H9 (cell line): ENCODE data around the gene AKR7A3. TPM values are rescaled to one million over a fixed set of nuclear protein-coding genes. Genes with fewer than 3 reads are reported as not detected.

ENCODE experiments used
- DNase-seq: peaks from one replicate; pipeline ENCODE4 v3.0.0-alpha.2; 2017
- H2AFZ ChIP-seq: one replicate; pipeline ENCODE4 v1.6.1; 2013; ENCODE audit warnings: mild to moderate bottlenecking, low read length, control low read depth, moderate library complexity
- H2AK5ac ChIP-seq: 2 replicates; pipeline ENCODE4 v1.6.1; 2013; ENCODE audit warnings: low read length, control low read depth, mixed read lengths; ENCODE audit not compliant: insufficient read length
- H2BK120ac ChIP-seq: one replicate; pipeline ENCODE4 v1.6.1; 2013; ENCODE audit warnings: low read depth, mild to moderate bottlenecking, low read length, control low read depth, inconsistent platforms; ENCODE audit not compliant: poor library complexity, severe bottlenecking
- H2BK12ac ChIP-seq: 2 replicates; pipeline ENCODE4 v1.6.1; 2013; ENCODE audit warnings: low read length, control low read depth, mixed read lengths, low read depth; ENCODE audit not compliant: insufficient read length
- H2BK15ac ChIP-seq: 2 replicates; pipeline ENCODE4 v1.6.1; 2013; ENCODE audit warnings: low read depth, low read length, control low read depth
- H2BK20ac ChIP-seq: one replicate; pipeline ENCODE4 v1.6.1; 2013; ENCODE audit warnings: low read depth, mild to moderate bottlenecking, low read length, control low read depth, inconsistent platforms; ENCODE audit not compliant: poor library complexity, severe bottlenecking
- H2BK5ac ChIP-seq: 2 replicates; pipeline ENCODE4 v1.6.1; 2013; ENCODE audit warnings: low read length, control low read depth, mixed read lengths; ENCODE audit not compliant: insufficient read length
- H3K14ac ChIP-seq: 2 replicates; pipeline ENCODE4 v1.6.1; 2013; ENCODE audit warnings: low read length, control low read depth; ENCODE audit not compliant: insufficient read depth
- H3K18ac ChIP-seq: 2 replicates; pipeline ENCODE4 v1.6.1; 2013; ENCODE audit warnings: low read depth, mild to moderate bottlenecking, mixed read lengths, low read length, control low read depth; ENCODE audit not compliant: insufficient read length
- H3K23ac ChIP-seq: 2 replicates; pipeline ENCODE4 v1.6.1; 2013; ENCODE audit warnings: low read length, control low read depth, mixed read lengths, low read depth; ENCODE audit not compliant: insufficient read length
- H3K23me2 ChIP-seq: 2 replicates; pipeline ENCODE4 v1.6.1; 2013; ENCODE audit warnings: low read depth, mild to moderate bottlenecking, mixed read lengths, low read length, control low read depth; ENCODE audit not compliant: insufficient read length, poor library complexity, severe bottlenecking
- H3K27ac ChIP-seq: 2 replicates; pipeline ENCODE4 v1.5.1; 2013; ENCODE audit warnings: low read length, control low read depth, mixed read lengths, low read depth; ENCODE audit not compliant: insufficient read length
- H3K27me3 ChIP-seq: 2 replicates; pipeline ENCODE4 v1.6.1; 2013; ENCODE audit warnings: low read length, control low read depth, inconsistent platforms; ENCODE audit not compliant: insufficient read depth
- H3K4ac ChIP-seq: 2 replicates; pipeline ENCODE4 v1.6.1; 2013; ENCODE audit warnings: low read depth, mild to moderate bottlenecking, control low read depth, inconsistent platforms, low read length, moderate library complexity
- H3K4me1 ChIP-seq: 2 replicates; pipeline ENCODE4 v1.6.1; 2013; ENCODE audit warnings: low read length, control low read depth, inconsistent platforms; ENCODE audit not compliant: insufficient read depth
- H3K4me2 ChIP-seq: 2 replicates; pipeline ENCODE4 v1.6.1; 2013; ENCODE audit warnings: low read length, control low read depth, mixed read lengths; ENCODE audit not compliant: insufficient read length, insufficient read depth
- H3K56ac ChIP-seq: 2 replicates; pipeline ENCODE4 v1.6.1; 2013; ENCODE audit warnings: low read depth, mild to moderate bottlenecking, mixed read lengths, low read length, control low read depth; ENCODE audit not compliant: insufficient read length
- H3K79me1 ChIP-seq: 2 replicates; pipeline ENCODE4 v1.6.1; 2013; ENCODE audit warnings: low read depth, mild to moderate bottlenecking, moderate library complexity, low read length, control low read depth, inconsistent platforms; ENCODE audit not compliant: insufficient read depth, poor library complexity, severe bottlenecking
- H3K79me2 ChIP-seq: 2 replicates; pipeline ENCODE4 v1.6.1; 2013; ENCODE audit warnings: low read length, control low read depth, inconsistent platforms; ENCODE audit not compliant: insufficient read depth
- H3K9ac ChIP-seq: 2 replicates; pipeline ENCODE4 v1.6.1; 2013; ENCODE audit warnings: low read length, control low read depth, mixed read lengths; ENCODE audit not compliant: insufficient read length; ENCODE audit errors: extremely low read depth
- H3K9me3 ChIP-seq: one replicate; pipeline ENCODE4 v1.6.1; 2013; ENCODE audit warnings: low read depth, low read length, inconsistent platforms; ENCODE audit not compliant: control insufficient read depth
- H3T11ph ChIP-seq: one replicate; pipeline ENCODE4 v1.6.1; 2013; ENCODE audit warnings: mild to moderate bottlenecking, low read length, control low read depth, inconsistent platforms
- H4K20me1 ChIP-seq: one replicate; pipeline ENCODE4 v1.6.1; 2013; ENCODE audit not compliant: control insufficient read depth, insufficient read length, insufficient read depth
- H4K5ac ChIP-seq: 2 replicates; pipeline ENCODE4 v1.6.1; 2013; ENCODE audit warnings: low read depth, mild to moderate bottlenecking, mixed read lengths, low read length, control low read depth; ENCODE audit not compliant: insufficient read length
- H4K8ac ChIP-seq: replicated peaks from 2 replicates; pipeline ENCODE4 v1.6.1; 2013; ENCODE audit warnings: low read length, control low read depth, mixed read lengths, low read depth; ENCODE audit not compliant: insufficient read length
- H4K91ac ChIP-seq: 2 replicates; pipeline ENCODE4 v1.6.1; 2013; ENCODE audit warnings: low read depth, mild to moderate bottlenecking, moderate library complexity, mixed read lengths, low read length, control low read depth; ENCODE audit not compliant: insufficient read length
- H3K27ac Mint-ChIP-seq, 3 experiments: 2 replicates in 2 of 3; 3 replicates in 1 of 3; pipeline ENCODE4 v1.8.0; 2020 to 2021; ENCODE audit warnings: mixed read lengths in 3 of 3, mild to moderate bottlenecking in 1 of 3, moderate library complexity in 1 of 3
- H3K27me3 Mint-ChIP-seq: 2 replicates; pipeline ENCODE4 v1.8.0; 2021; ENCODE audit warnings: low read depth, mild to moderate bottlenecking, moderate library complexity, mixed read lengths
- H3K36me3 Mint-ChIP-seq, 3 experiments: 2 replicates in 2 of 3; 3 replicates in 1 of 3; pipeline ENCODE4 v1.8.0; 2020 to 2021; ENCODE audit warnings: low read depth in 3 of 3, mixed read lengths in 3 of 3; ENCODE audit not compliant: insufficient read depth in 1 of 3
- H3K4me1 Mint-ChIP-seq, 2 experiments: 2 replicates each; pipeline ENCODE4 v1.8.0; 2020; ENCODE audit warnings: mixed read lengths in 2 of 2
- H3K4me3 Mint-ChIP-seq, 2 experiments: 2 replicates in 1 of 2; 3 replicates in 1 of 2; pipeline ENCODE4 v1.8.0; 2020 to 2021; ENCODE audit warnings: mild to moderate bottlenecking in 2 of 2, mixed read lengths in 2 of 2, moderate library complexity in 1 of 2
- H3K9me3 Mint-ChIP-seq, 2 experiments: 2 replicates in 1 of 2; 3 replicates in 1 of 2; pipeline ENCODE4 v1.8.0; 2020; ENCODE audit warnings: mild to moderate bottlenecking in 2 of 2, mixed read lengths in 2 of 2, moderate library complexity in 1 of 2
- CTCF ChIP-seq: fragments of 200-600 bp; sonication (generic); conservative IDR thresholded peaks from 3 replicates; pipeline ENCODE4 v1.8.0; 2021; ENCODE audit warnings: antibody characterized with exemption, mild to moderate bottlenecking
- WGBS: extraction: QIAGEN DNeasy Blood & Tissue Kit; methylation state at CpG from one replicate; pipeline ENCODE4 v1.1.7; 2013; ENCODE audit warnings: missing lambda C conversion rate, low lambda C conversion rate, mixed read lengths; ENCODE audit not compliant: insufficient read length; ENCODE audit errors: extremely low coverage; 5-methylcytosine and 5-hydroxymethylcytosine counted together
- total RNA-seq: library from RNA; stranded (reverse); gene quantifications from 2 replicates; pipeline ENCODE4 v1.2.1, GENCODE V29; 2021

The AKR7A3 gene
- total RNA-seq, 1 experiment from 2014 or later = 0.74 TPM

GRCh38 chr1:19315378-19316198, 27.0 kb upstream of the AKR7A3 start:
- Histone ChIP-seq H2AFZ (no peak overlapping the region), H3K79me1 (no peaks in the 10 kb centered on the region), H3K27ac (no peak overlapping the region), H3K14ac (no peak overlapping the region), H4K5ac (no peak overlapping the region), H3K4me1 (no peaks in the 10 kb centered on the region), H3K18ac (no peak overlapping the region), H3K56ac (no peak overlapping the region), H3T11ph (no peak overlapping the region), H4K8ac (no peak overlapping the region), H2BK15ac (no peak overlapping the region; the same call in 1 of the 2 replicates), H4K20me1 (no peaks in the 10 kb centered on the region), H3K4ac (no peak overlapping the region), H2BK5ac (no peak overlapping the region), H3K23me2 (peaks cover 13% of the 10 kb centered on the region), H3K4me2 (no peak overlapping the region), H3K9ac (no peak overlapping the region), H2AK5ac (no peak overlapping the region), H3K23ac (no peak overlapping the region), H2BK20ac (no peak overlapping the region), H3K9me3 (no peaks in the 10 kb centered on the region), H3K27me3 (no peaks in the 10 kb centered on the region), H3K79me2 (no peaks in the 10 kb centered on the region), H2BK12ac (no peak overlapping the region), H4K91ac (no peak overlapping the region), H2BK120ac (no peak overlapping the region)
- H3K27me3 Mint-ChIP-seq = no peaks in the 10 kb centered on the region
- no CpG with 5 or more reads among the region's 17 CpGs for WGBS
- H3K27ac Mint-ChIP-seq = peak overlapping the region in 2 of 3 experiments; percentile 70 to 83; a peak in 2 of 7 replicates
- H3K4me3 Mint-ChIP-seq = no peak overlapping the region
- no peaks in the 10 kb centered on the region for H3K9me3 Mint-ChIP-seq
- peaks cover 4 to 20% (median 18%) of the 10 kb centered on the region in 3 experiments; a peak in 6 of 7 replicates for H3K36me3 Mint-ChIP-seq
- no peak for DNase-seq
- no peak for TF ChIP-seq CTCF
- H3K4me1 Mint-ChIP-seq = peaks cover 17 to 19% of the 10 kb centered on the region in 2 experiments
